Measurements from ENCODE around the gene ELMOD3. TPM values are rescaled to one million over a fixed set of nuclear protein-coding genes. Genes with fewer than 3 reads are reported as not detected.
A peak's percentile ranks its signal among the peaks of the same experiment; 100 is the strongest.

ELMOD3 gene
- total RNA-seq, 4 donors from 2014 or later, result 17.4 to 21.5 (median 18.3) TPM

- no peak overlapping the region for H3K4me3 ChIP-seq
- no peak for DNase-seq (ENCODE audit: extremely low spot score)
- H3K27me3 ChIP-seq, result no peaks in the 10 kb centered on the region
- intact Hi-C loops (cut with DNase I), result no loop called here
- H3K27ac ChIP-seq (replicated peaks in 1 of 4), result peak overlapping the region; percentile 94 to 99 (median 96)
- H3K4me1 ChIP-seq, result peaks cover 49 to 72% (median 66%) of the 10 kb centered on the region in 4 donors
- WGBS, result 98% methylated on average over 13 of the region's 21 CpGs
- TF ChIP-seq CTCF (IDR thresholded peaks at IDR 0.05), result no peak
- no peak for TF ChIP-seq POLR2A (IDR thresholded peaks at IDR 0.05; ENCODE audit: low read depth)
- TF ChIP-seq EP300 (IDR thresholded peaks at IDR 0.05), result no peak
- H3K9me3 ChIP-seq, result no peaks in the 10 kb centered on the region
- no peaks in the 10 kb centered on the region for H3K36me3 ChIP-seq
Observed at GRCh38 chr2:85435220-85435958, 80.8 kb downstream of the ELMOD3 start.

DNA sequence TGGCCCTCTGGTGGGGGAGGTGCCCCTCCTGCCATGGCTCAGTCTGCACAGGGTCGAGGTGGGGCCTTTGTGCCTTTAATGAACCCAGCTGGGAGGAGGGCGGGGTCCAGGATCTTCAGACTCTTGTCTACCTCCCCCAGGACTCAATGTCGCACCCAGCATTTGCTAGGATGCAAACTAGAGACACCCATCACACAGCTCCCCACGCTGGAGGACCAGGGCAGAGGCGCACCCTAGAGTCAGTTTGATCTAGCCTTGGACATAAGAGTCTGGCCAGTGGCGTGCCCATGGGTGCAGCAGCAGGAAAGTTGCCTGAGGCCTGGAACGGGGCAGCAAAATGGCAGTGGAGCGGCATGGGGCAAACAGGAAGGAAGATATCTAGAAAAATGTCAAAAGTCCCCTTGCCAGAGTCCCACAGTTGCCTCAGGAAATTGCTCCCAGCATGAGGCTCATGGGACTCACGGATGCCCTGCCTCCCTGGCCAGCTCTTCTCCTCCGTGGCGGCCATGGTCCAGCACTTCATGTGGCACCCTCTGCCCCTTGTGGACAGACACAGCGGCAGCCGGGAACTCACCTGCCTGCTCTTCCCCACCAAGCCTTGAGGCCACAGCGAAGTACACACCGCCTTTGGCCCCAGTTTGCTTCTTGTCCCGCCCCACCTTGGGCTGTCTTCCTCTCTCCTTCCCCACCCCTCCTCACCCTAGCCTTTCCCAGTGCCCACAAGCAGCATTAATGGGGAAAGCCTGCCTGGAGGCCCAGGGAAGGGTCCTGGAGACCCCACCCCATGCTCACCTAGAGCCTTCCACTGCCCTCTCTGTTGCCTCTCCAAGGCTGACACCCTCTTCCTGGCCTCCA is 81.6 kb downstream of the ELMOD3 start:
- intact Hi-C loops (cut with DNase I), result no loop called here
- no peak for DNase-seq (ENCODE audit: extremely low spot score)
- H3K4me1 ChIP-seq, result peaks cover 49 to 68% (median 65%) of the 10 kb centered on the region in 4 donors
- TF ChIP-seq POLR2AphosphoS5 (IDR thresholded peaks at IDR 0.05) (no peak), POLR2A (IDR thresholded peaks at IDR 0.05; ENCODE audit: low read depth) (no peak), CTCF (IDR thresholded peaks at IDR 0.05) (no peak), EP300 (IDR thresholded peaks at IDR 0.05) (no peak)
- H3K9me3 ChIP-seq, result no peaks in the 10 kb centered on the region
- peak overlapping the region; percentile 94 to 99 (median 96) for H3K27ac ChIP-seq (replicated peaks in 1 of 4)
- no peak overlapping the region for H3K4me3 ChIP-seq
- H3K27me3 ChIP-seq, result no peaks in the 10 kb centered on the region
- WGBS, result 91% methylated on average over 12 of the region's 16 CpGs
- H3K36me3 ChIP-seq, result no peaks in the 10 kb centered on the region

DNA sequence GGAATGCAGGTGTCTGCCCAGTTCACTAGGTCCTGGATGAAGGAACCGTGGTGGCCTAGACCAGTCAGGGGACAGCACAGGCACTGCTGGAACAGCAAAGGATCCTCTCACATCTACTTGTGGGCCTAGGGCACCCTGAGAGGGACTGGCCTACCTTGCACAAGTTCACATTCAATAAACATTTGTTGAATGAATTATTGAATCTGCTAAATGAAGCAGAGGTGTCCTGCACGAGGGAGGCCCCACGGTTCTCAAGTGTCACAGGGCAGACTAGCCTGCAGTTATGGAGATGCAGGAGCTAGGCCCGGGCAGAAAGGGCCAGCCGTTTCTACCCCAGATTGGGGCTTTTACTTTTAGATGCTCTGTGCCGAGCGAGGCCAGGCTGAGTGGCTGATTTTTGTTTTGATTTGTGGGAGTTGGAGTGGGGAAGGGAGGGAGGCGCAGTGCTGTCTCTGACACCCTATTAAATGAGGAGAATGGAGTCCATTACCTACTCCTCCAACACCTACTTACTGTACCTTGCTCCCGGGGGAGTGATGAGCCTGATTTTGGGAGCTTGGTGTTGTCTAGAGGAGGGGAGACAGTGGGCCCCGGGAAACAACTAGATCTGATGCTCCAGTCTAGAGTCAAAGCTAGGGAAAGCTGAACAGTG is 82.4 kb downstream of the ELMOD3 start:
- Histone ChIP-seq H3K27me3 (no peaks in the 10 kb centered on the region), H3K27ac (replicated peaks in 1 of 4) (peak overlapping the region; percentile 94 to 99 (median 96)), H3K36me3 (no peaks in the 10 kb centered on the region), H3K4me3 (peak overlapping the region; percentile 54 to 62 (median 58)), H3K9me3 (no peaks in the 10 kb centered on the region), H3K4me1 (peaks cover 49 to 68% (median 65%) of the 10 kb centered on the region in 4 donors)
- no peak for DNase-seq (ENCODE audit: extremely low spot score)
- no peak for TF ChIP-seq POLR2A (IDR thresholded peaks at IDR 0.05; ENCODE audit: low read depth)
- TF ChIP-seq EP300 (IDR thresholded peaks at IDR 0.05), result no peak
- no peak for TF ChIP-seq CTCF (IDR thresholded peaks at IDR 0.05)
- no peak for TF ChIP-seq POLR2AphosphoS5 (IDR thresholded peaks at IDR 0.05)
- intact Hi-C loops (cut with DNase I), result no loop called here
- 58% methylated on average over 9 of the region's 10 CpGs for WGBS

DNA sequence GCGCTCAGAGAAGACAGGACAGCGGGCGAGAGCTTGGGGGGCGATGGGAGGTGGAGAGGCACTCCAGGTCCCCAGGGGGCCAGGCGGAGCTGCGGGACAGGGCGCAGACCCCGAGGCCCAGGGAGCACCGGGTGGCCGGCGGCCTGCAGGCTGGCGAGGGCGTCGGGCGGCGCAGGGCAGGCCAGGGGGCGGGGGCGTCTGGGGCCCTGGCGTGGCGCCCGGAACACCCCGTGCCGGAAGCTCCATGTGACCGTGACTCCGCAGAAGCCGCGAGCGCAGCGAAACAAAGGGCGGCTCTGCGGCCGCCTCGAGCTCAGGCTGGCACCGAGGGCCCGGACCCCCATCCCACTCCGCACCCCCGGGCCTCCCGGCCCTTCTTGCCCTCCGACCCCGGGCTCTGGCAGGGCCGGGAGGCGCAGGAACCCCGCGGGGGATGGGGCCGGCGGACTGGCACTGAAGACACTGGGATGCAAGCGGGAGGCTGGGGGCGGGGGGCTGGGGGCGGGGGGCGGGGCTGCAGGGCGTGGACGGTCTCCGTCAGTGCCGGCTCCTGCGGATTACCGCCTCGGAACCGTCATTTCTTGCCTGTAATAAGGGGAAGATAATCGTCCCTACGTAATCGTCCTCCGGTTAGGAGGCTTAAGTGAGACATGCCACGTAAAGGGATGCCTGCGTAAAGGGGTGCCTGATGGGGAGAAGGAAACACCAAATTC is 83.1 kb downstream of the ELMOD3 start:
- TF ChIP-seq EP300 (IDR thresholded peaks at IDR 0.05), result peak; percentile 94
- TF ChIP-seq CTCF (IDR thresholded peaks at IDR 0.05), result no peak
- peak; percentile 76 for TF ChIP-seq POLR2A (IDR thresholded peaks at IDR 0.05; ENCODE audit: low read depth)
- peak; percentile 73 to 96 for TF ChIP-seq POLR2AphosphoS5 (IDR thresholded peaks at IDR 0.05)
- 10% methylated on average over 28 of the region's 64 CpGs for WGBS
- intact Hi-C loops (cut with DNase I), result no loop called here
- H3K4me3 ChIP-seq, result peak overlapping the region; percentile 54 to 62 (median 58)
- H3K27ac ChIP-seq (replicated peaks in 1 of 4), result peak overlapping the region; percentile 94 to 99 (median 96)
- peak; percentile 97 for DNase-seq (ENCODE audit: extremely low spot score)
- no peaks in the 10 kb centered on the region for H3K9me3 ChIP-seq
- peaks cover 48 to 68% (median 64%) of the 10 kb centered on the region in 4 donors for H3K4me1 ChIP-seq
- H3K27me3 ChIP-seq, result no peaks in the 10 kb centered on the region
- no peaks in the 10 kb centered on the region for H3K36me3 ChIP-seq
